Erythroblast (primary cell): ENCODE results near the gene ATP11C.

Source experiments
- GATA1 ChIP-seq: IDR thresholded peaks from 2 replicates; pipeline ENCODE4 v1.6.1; 2011; ENCODE audit warnings: low read depth, mild to moderate bottlenecking, control low read depth, low read length, moderate library complexity
- POLR2A ChIP-seq: IDR thresholded peaks from 2 replicates; pipeline ENCODE4 v1.6.1; 2011; ENCODE audit warnings: mild to moderate bottlenecking, low read length

DNA sequence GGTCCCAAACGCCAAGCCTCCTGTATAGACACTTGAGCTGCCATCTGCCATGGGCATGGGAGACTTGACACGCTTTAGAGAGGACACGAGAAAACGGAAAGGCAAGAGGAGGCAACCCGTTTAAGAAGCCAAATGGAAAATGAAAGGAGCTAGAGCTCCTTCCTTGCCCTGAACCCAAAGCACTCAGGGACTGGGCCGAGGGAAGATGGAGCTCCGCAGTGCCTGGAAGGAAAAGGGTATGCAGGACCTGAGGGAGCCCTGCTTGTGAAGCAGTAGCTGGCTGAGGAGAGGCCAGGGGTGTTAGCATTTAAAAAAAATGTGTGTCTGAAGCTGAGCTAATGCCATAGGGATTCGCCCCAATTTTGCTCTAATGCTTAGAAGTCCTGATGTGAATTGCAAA is 239.9 kb downstream of the ATP11C start:
- TF ChIP-seq POLR2A = no peak
- TF ChIP-seq GATA1 = no peak
